HG03378 (cell line): ENCODE measurements around the gene MAB21L4.

Experiments
- ATAC-seq: cut with Tn5 transposase; IDR thresholded peaks from one replicate; pipeline ENCODE4 v1.9.1; 2021; ENCODE audit warnings: mild to moderate bottlenecking, moderate library complexity; ENCODE audit not compliant: unreplicated experiment

Gene MAB21L4

GRCh38 chr2:240925568-240926515 is 29.9 kb upstream of the MAB21L4 start:
- no peak for ATAC-seq

GRCh38 chr2:240925191-240925567 is 29.2 kb upstream of the MAB21L4 start:
- ATAC-seq: no peak

GRCh38 chr2:240922982-240923537 is 27.1 kb upstream of the MAB21L4 start:
- no peak for ATAC-seq

- no peak for ATAC-seq
Observed at GRCh38 chr2:240922245-240922981, 26.5 kb upstream of the MAB21L4 start.

GRCh38 chr2:240921995-240922244 is 26.0 kb upstream of the MAB21L4 start:
- ATAC-seq: no peak

- no peak for ATAC-seq
Observed at GRCh38 chr2:240921311-240921994, 25.5 kb upstream of the MAB21L4 start.

- ATAC-seq: no peak
Observed at GRCh38 chr2:240920783-240921231, 24.9 kb upstream of the MAB21L4 start.

GRCh38 chr2:240919786-240920782 is 24.1 kb upstream of the MAB21L4 start:
- no peak for ATAC-seq

GRCh38 chr2:240919161-240919781 is 23.3 kb upstream of the MAB21L4 start:
- no peak for ATAC-seq

GRCh38 chr2:240918258-240919091 is 22.5 kb upstream of the MAB21L4 start:
- ATAC-seq: no peak

GRCh38 chr2:240917684-240918257 is 21.8 kb upstream of the MAB21L4 start:
- ATAC-seq: no peak

GRCh38 chr2:240917009-240917683 is 21.2 kb upstream of the MAB21L4 start:
- no peak for ATAC-seq

- no peak for ATAC-seq
Observed at GRCh38 chr2:240916571-240917008, 20.6 kb upstream of the MAB21L4 start.

GRCh38 chr2:240915526-240916341 is 19.8 kb upstream of the MAB21L4 start:
- ATAC-seq: no peak

GRCh38 chr2:240914645-240915525 is 18.9 kb upstream of the MAB21L4 start:
- no peak for ATAC-seq
